ENCODE results near the gene SCGB1C1.

SCGB1C1 gene

DNA sequence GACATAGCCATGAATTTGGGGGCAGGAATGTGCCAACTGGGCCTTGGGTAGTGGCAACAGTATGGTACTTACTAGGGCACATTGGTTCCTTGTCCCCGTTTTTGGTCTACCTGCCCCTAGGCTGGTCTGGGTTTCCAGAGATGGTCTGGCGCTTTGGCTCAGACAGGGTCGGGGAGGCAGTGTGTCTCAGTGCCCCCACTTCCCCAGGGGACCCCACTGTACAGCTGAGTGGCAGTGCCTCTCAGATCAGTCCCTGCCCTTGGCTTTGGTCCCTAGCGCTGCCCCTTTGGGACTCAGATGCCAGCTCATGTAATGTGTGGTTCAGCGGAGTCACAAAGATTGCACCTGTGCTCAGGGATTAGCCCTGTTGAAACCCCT, 17.9 kb downstream of the SCGB1C1 start:
- TF ChIP-seq, protein P1, sequence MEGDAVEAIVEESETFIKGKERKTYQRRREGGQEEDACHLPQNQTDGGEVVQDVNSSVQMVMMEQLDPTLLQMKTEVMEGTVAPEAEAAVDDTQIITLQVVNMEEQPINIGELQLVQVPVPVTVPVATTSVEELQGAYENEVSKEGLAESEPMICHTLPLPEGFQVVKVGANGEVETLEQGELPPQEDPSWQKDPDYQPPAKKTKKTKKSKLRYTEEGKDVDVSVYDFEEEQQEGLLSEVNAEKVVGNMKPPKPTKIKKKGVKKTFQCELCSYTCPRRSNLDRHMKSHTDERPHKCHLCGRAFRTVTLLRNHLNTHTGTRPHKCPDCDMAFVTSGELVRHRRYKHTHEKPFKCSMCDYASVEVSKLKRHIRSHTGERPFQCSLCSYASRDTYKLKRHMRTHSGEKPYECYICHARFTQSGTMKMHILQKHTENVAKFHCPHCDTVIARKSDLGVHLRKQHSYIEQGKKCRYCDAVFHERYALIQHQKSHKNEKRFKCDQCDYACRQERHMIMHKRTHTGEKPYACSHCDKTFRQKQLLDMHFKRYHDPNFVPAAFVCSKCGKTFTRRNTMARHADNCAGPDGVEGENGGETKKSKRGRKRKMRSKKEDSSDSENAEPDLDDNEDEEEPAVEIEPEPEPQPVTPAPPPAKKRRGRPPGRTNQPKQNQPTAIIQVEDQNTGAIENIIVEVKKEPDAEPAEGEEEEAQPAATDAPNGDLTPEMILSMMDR (IDR thresholded peaks at IDR 0.05; ENCODE audit: low read depth, low read length, missing control alignments) = no peak
- DNase-seq (ENCODE audit: low read depth) = no peak
- no peak overlapping the region for H3K4me3 ChIP-seq (ENCODE audit: low read depth, low read length)

DNA sequence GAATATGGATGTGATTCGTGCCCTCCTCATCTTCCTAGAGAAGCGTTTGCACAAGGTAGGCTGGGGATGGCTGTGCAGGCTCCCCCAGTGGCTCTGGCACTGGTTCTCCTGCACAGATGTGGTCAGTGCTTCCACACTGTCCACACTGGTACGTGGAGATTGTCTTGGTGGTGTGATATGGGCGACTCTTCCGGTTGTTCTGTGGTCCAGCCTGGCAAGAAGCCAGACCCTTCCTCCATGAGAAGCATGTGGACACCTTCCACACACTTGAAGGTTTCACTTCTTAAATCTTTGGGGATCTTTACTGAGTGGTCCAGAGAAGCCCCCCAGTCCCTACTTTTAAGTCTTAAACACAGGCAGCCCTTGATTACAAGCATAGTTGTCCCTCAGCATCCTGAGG, 18.4 kb downstream of the SCGB1C1 start:
- H3K4me3 ChIP-seq (ENCODE audit: low read depth, low read length) = no peak overlapping the region
- DNase-seq (ENCODE audit: low read depth) = no peak
- TF ChIP-seq, protein P1 (IDR thresholded peaks at IDR 0.05; ENCODE audit: low read depth, low read length, missing control alignments) = no peak

DNA sequence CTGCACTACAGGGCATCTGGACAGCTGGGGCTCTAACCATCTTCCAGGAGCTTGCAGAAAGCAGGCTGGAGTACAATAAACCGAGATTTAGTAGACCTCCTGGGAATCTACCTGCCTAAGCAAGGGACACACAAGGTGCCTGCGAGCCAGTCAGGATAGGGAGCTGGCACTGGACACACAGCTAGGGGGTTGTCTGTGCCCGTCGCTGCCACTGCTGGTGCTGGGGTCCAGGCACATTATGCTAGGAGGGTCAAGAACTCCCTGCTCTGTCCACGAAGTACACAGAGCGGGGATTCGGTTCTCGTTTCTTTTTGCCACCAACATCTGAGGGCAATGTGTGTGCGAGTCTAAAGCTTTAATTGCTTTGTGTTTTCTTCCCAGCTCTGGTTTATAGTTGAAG, 18.9 kb downstream of the SCGB1C1 start:
- DNase-seq (ENCODE audit: low read depth) = no peak
- no peak overlapping the region for H3K4me3 ChIP-seq (ENCODE audit: low read depth, low read length)
- TF ChIP-seq, protein P1 (IDR thresholded peaks at IDR 0.05; ENCODE audit: low read depth, low read length, missing control alignments) = no peak

DNA sequence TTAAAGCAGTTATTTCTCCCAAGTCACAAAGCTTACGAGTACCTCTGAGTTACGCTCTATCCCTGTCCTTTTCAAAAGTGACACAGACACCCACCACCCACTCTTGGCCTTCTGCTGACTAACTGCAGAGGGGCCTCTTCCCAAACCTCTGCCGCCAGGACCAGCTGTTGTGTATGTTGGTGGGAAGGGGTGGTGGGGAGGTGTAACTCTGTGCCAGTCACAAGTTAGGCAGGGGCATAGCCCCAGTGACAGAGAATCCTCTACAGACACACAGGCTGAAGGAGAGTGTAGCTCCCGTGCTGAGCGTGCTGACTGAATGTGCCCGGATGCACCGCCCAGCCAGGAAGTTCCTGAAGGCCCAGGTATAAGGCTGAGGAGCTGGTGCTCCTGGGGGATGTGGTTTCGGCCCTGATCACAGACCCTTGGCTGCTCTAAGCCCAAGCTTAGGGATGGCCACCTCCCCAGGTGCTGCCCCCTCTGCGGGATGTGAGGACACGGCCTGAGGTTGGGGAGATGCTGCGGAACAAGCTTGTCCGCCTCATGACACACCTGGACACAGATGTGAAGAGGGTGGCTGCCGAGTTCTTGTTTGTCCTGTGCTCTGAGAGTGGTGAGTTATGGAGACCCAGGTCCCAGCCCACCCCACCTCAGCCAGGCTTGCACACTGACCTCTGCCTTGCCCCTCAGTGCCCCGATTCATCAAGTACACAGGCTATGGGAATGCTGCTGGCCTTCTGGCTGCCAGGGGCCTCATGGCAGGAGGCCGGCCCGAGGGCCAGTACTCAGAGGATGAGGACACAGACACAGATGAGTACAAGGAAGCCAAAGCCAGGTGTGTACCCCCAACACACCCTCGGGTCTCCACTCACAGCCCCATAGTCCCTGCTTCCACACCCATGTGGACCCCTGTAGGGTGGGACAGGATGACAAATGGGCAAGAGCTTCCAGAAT, 19.5 kb downstream of the SCGB1C1 start:
- no peak for DNase-seq (ENCODE audit: low read depth)
- no peak overlapping the region for H3K4me3 ChIP-seq (ENCODE audit: low read depth, low read length)
- TF ChIP-seq, protein P1 (IDR thresholded peaks at IDR 0.05; ENCODE audit: low read depth, low read length, missing control alignments) = no peak

DNA sequence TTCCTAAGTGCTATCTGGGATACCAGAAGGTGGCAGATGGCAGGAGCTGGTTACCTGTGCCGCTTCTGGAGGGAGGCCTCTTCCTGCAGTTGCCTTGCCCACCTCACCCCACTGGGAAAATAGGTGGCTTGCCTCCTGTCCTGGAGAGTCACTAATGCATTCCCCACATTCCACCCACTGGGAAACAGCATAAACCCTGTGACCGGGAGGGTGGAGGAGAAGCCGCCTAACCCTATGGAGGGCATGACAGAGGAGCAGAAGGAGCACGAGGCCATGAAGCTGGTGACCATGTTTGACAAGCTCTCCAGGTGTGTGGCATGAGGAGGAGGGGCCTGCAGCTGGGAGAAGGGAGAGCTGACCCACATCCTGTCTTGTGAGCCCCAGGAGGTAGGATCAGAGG, 20.2 kb downstream of the SCGB1C1 start:
- TF ChIP-seq, protein P1 (IDR thresholded peaks at IDR 0.05; ENCODE audit: low read depth, low read length, missing control alignments) = no peak
- no peak for DNase-seq (ENCODE audit: low read depth)
- no peak overlapping the region for H3K4me3 ChIP-seq (ENCODE audit: low read depth, low read length)

DNA sequence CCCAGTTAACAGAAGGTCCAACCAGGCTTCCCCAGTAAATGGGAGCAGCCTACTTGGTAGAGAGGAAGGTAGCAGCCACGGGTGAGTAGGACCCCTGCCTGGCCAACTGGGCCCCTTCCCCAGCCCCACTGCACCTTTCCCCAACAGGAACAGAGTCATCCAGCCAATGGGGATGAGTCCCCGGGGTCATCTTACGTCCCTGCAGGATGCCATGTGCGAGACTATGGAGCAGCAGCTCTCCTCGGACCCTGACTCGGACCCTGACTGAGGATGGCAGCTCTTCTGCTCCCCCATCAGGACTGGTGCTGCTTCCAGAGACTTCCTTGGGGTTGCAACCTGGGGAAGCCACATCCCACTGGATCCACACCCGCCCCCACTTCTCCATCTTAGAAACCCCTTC, 21.2 kb downstream of the SCGB1C1 start:
- TF ChIP-seq, protein P1 (IDR thresholded peaks at IDR 0.05; ENCODE audit: low read depth, low read length, missing control alignments) = no peak
- no peak for DNase-seq (ENCODE audit: low read depth)
- H3K4me3 ChIP-seq (ENCODE audit: low read depth, low read length) = no peak overlapping the region

DNA sequence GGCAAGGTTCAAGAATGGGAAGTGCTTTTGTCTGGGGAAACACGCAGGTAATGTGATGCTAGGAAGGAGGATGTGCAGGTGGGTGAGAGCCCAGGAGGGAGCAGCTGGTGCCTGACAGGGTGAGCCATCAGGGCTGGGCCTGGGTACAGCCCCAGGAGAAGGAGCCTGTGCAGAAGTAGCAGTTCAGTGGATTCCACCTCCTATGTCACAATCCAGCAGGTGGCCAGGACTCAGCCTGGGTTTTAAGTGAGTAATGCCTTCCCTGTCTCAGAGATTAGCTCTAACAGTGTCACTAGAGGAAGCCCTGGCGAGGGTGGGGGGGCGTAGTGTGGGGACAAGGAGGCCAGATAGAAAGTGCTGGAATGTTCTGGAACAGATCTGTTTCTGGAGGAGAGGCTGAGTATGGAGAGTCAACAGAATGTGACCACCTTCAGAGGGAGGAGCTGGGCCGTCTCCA, 22.7 kb downstream of the SCGB1C1 start:
- no peak for DNase-seq (ENCODE audit: low read depth)
- H3K4me3 ChIP-seq (ENCODE audit: low read depth, low read length) = no peak overlapping the region
- TF ChIP-seq, protein P1 (IDR thresholded peaks at IDR 0.05; ENCODE audit: low read depth, low read length, missing control alignments) = no peak
